ENCODE measurements around the gene ABCD1. TPM values are rescaled to one million over a fixed set of nuclear protein-coding genes. Genes with fewer than 3 reads are reported as not detected.

The ABCD1 gene
- total RNA-seq, 1 experiment from 2014 or later, result 86.6 TPM

- in situ Hi-C loops (cut with HindIII; ENCODE audit: low pct_unique_long_range_greater_than_20kb, low sequenced_read_pairs), result no loop called here
- CTCF ChIA-PET, result interaction anchor here (1.6 to 1.9 kb wide), 2 partner anchors 18 to 22 kb away, joined by 4 to 6 read pairs; no protein-coding TSS in a partner anchor
- TF ChIP-seq SIN3A (IDR thresholded peaks at IDR 0.05; ENCODE audit: borderline replicate concordance, insufficient read depth, low read depth, low read length) (no peak), REST (IDR thresholded peaks at IDR 0.05; ENCODE audit: insufficient read depth in 1 of 2, low read depth in 2 of 2, low read length in 1 of 2) (no peak), CTCF (IDR thresholded peaks at IDR 0.05) (no peak), POLR2AphosphoS5 (IDR thresholded peaks at IDR 0.05; ENCODE audit: low read depth, low read length) (no peak), TCF7L2 (IDR thresholded peaks at IDR 0.05; ENCODE audit: low read depth, low read length) (no peak)
These were observed 38.6 kb upstream of the ABCD1 start for GRCh38 chrX:153685751-153686696.

GRCh38 chrX:153686711-153687110 lies 37.9 kb upstream of the ABCD1 start:
- no peak for DNase-seq (ENCODE audit: low read depth, low spot score)
- ATAC-seq, result no peak
- Histone ChIP-seq H3K4me3 (ENCODE audit: low read depth in 2 of 2, low read length in 2 of 2) (no peak overlapping the region), H3K9me3 (ENCODE audit: control insufficient read depth, insufficient read depth, low read depth, low read length) (no peaks in the 10 kb centered on the region), H3K36me3 (ENCODE audit: control insufficient read depth, insufficient read depth, low read length) (no peaks in the 10 kb centered on the region), H3K27ac (ENCODE audit: low read length) (no peak overlapping the region), H3K4me1 (ENCODE audit: control insufficient read depth, insufficient read depth, low read length) (peaks cover 28% of the 10 kb centered on the region), H3K27me3 (ENCODE audit: control insufficient read depth, insufficient read depth, low read length) (no peaks in the 10 kb centered on the region)
- POLR2A ChIA-PET, result no interaction called here
- TF ChIP-seq REST (IDR thresholded peaks at IDR 0.05; ENCODE audit: insufficient read depth in 1 of 2, low read depth in 2 of 2, low read length in 1 of 2) (no peak), SIN3A (IDR thresholded peaks at IDR 0.05; ENCODE audit: borderline replicate concordance, insufficient read depth, low read depth, low read length) (no peak), POLR2AphosphoS5 (IDR thresholded peaks at IDR 0.05; ENCODE audit: low read depth, low read length) (no peak), TCF7L2 (IDR thresholded peaks at IDR 0.05; ENCODE audit: low read depth, low read length) (no peak), CTCF (IDR thresholded peaks at IDR 0.05) (no peak)
- CTCF ChIA-PET, result interaction anchor here (1.6 to 1.9 kb wide), 2 partner anchors 19 to 21 kb away, joined by 4 to 6 read pairs; no protein-coding TSS in a partner anchor
- no TSS peak for BruUV-seq (replicated peaks)
- in situ Hi-C loops (cut with HindIII; ENCODE audit: low pct_unique_long_range_greater_than_20kb, low sequenced_read_pairs), result no loop called here
- intact Hi-C loops (cut with micrococcal nuclease; ENCODE audit: unreplicated experiment), result no loop called here

More at GRCh38 chrX:153685751-153686696, 38.6 kb upstream of the ABCD1 start:
- H3K27me3 ChIP-seq (ENCODE audit: control insufficient read depth, insufficient read depth, low read length), result no peaks in the 10 kb centered on the region
- peaks cover 28% of the 10 kb centered on the region for H3K4me1 ChIP-seq (ENCODE audit: control insufficient read depth, insufficient read depth, low read length)
- H3K27ac ChIP-seq (ENCODE audit: low read length), result no peak overlapping the region
- BruUV-seq (replicated peaks), result no TSS peak
- no peak for ATAC-seq
- DNase-seq (ENCODE audit: low read depth, low spot score), result no peak
- no peak overlapping the region for H3K4me3 ChIP-seq (ENCODE audit: low read depth in 2 of 2, low read length in 2 of 2)
- no peaks in the 10 kb centered on the region for H3K9me3 ChIP-seq (ENCODE audit: control insufficient read depth, insufficient read depth, low read depth, low read length)
- no peaks in the 10 kb centered on the region for H3K36me3 ChIP-seq (ENCODE audit: control insufficient read depth, insufficient read depth, low read length)
- intact Hi-C loops (cut with micrococcal nuclease; ENCODE audit: unreplicated experiment), result no loop called here
- POLR2A ChIA-PET, result no interaction called here

All from Panc1 (cell line).